ENCODE results near the gene DNAJC10.

DNA sequence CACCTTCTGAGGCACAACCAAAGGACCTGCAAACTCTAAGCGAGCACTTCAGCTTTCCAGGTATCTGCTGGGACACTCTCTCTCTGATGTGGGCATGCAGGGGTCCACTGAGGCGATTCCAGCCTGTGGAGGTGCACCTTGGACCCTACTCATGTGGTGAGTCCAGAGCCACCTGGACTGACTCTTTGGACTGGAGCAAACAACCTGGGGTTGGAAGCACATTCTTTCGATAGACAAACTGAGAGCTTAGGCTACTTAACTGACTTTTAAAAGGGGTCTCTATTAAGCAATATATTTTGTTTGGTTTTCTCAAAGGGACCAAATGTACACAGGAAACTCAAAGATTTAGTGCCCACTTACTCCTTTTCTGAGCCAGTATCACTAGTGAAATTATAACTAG is 98.7 kb downstream of the DNAJC10 start:
- TF ChIP-seq POLR2A (IDR thresholded peaks at IDR 0.05; ENCODE audit: low read length) (no peak), GATA1 (IDR thresholded peaks at IDR 0.05; ENCODE audit: low read depth, low read length) (no peak)

All from erythroblast (primary cell).